GM12873 (cell line): ENCODE data around the gene DIRAS2.

Experiments
- CTCF ChIP-seq: IDR thresholded peaks from 2 replicates; pipeline ENCODE4 v1.5.1; 2012; ENCODE audit warnings: low read depth, mild to moderate bottlenecking, moderate library complexity, low read length, control low read depth; ENCODE audit not compliant: insufficient read depth; ENCODE audit errors: missing control alignments

DIRAS2 gene

GRCh38 chr9:90580576-90580975 lies 62.0 kb downstream of the DIRAS2 start:
- no peak for TF ChIP-seq CTCF

GRCh38 chr9:90579181-90579580 lies 63.4 kb downstream of the DIRAS2 start:
- TF ChIP-seq CTCF: no peak

GRCh38 chr9:90578126-90578815 lies 64.4 kb downstream of the DIRAS2 start:
- TF ChIP-seq CTCF: no peak

- TF ChIP-seq CTCF: no peak
These were observed 73.1 kb downstream of the DIRAS2 start for GRCh38 chr9:90569511-90569910.

GRCh38 chr9:90568667-90569066 lies 74.0 kb downstream of the DIRAS2 start:
- TF ChIP-seq CTCF: no peak

- no peak for TF ChIP-seq CTCF
These were observed 80.4 kb downstream of the DIRAS2 start for GRCh38 chr9:90562229-90562628.
